HG03442 (cell line): ENCODE measurements around the gene COL5A2.

Experiments
- ATAC-seq: cut with Tn5 transposase; IDR thresholded peaks from one replicate; pipeline ENCODE4 v1.9.1; 2021; ENCODE audit warnings: mild to moderate bottlenecking, moderate library complexity; ENCODE audit not compliant: unreplicated experiment

Gene COL5A2

DNA sequence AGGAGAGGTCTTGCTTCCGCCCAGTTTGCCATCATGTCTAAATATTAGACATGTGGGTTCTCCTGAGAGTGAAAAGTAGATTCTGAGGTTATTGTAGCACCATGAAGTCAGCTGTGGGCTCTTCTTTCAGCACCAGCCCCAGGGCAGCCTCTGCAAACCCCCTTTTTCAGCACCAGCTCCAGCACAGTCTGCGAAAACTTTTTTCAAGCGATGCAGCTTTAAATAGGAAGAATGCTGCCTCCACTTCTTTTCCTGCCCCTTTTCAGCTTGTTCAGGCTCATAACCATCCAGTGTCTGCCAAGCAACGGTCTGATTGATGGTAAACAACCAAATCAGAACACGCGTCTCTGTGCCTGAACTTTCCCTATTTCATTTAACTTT lies at the start of gene COL5A2:
COL5A2 (minus strand) TSS at position 192 of the 381 bp plus-strand sequence; CDS start at position 35, 157 bp downstream.
- no peak for ATAC-seq

DNA sequence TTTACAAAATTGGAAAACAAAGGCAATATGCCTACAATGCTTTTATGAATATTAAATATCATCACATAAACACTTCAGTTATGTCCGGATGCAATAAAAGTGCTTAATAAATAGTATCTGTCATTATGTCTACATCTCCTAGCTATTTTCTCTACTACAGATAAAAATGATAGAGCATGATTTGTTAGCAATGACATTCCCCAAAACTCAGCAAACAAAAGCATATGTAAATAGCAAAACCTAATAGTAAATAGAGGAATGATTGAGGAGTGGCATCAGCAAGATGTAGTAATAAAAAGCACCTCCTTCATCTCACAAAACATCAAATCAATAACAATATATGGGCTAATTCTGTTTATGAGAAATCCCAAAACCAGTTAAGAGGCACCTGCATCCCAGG lies 46.5 kb upstream of the COL5A2 start:
- ATAC-seq, result no peak

DNA sequence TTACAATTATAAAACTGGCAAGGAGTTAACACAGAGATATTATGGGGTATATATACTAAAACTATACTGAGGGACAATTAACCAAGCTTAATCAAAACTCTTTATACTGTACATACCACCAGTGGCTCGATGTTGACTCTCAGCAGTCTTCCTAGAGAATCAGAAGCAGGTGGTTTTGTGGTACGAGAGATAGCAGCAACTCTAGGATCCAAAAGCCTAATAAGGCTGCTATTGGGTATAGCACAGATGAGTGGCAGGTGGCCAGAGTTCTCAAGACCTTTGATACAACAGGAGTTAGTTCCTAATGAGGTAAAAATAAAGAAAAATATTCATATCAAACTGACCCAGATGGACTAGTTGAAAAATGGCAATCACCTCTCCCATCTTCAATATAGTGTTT lies 45.5 kb upstream of the COL5A2 start:
- ATAC-seq, result no peak

DNA sequence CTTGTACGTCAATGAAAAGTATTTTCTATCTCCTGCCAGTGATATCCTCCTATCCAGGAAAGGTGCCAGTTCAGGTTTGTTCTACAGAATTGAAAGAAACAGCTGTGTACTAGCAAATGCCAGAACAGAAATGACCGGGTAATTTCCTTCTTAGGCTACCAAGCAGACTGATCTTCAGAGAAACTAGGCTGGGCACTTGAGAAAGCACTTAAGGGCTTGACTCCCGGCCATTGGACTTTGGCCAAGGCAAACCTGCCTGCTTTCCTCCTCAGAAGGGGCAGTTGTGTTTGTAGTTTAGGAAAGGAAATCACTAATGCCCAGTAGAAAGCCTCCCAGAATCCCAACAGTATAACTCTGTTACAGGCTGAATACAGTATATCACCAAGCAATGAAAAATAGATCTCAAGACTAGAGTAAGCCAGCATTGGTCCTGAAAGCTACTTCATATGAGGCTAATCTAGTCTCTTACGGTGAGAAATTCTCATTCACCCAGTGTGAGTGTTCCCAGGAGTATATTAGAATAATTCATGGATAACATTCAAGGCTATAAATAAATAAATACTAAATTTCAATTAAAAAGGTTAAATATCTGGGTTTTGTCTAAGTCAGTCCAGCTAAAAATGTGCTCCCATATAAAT lies 43.0 kb upstream of the COL5A2 start:
- no peak for ATAC-seq

DNA sequence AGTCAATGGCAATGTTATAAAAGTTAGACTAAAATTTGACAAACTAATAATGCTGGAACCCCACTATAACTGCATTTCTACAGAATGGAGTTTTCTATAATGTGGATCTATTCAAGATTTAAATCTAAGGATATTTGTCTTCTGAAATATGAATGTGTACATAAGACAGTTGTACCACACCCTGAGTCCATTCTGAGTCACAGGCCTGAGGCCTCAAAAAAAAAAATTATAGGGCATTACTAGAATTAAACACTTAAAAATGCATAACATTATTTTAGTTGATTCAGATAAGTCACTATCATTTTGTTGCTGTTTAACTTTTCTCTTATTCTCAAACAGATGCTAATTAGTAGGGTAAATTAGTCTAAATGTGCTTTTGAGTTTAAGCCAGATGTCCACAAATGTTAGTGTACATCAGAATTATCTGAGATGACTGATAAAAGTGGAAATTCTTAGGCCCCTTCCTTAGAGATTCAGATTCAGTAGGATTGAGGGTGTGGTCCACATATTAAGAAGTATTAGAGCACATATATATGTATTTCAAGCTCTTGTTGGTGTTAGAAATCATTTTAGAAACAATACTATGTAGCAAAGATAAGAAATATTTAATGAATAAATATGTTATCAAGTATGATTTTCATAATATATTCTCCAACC lies 42.4 kb upstream of the COL5A2 start:
- no peak for ATAC-seq

DNA sequence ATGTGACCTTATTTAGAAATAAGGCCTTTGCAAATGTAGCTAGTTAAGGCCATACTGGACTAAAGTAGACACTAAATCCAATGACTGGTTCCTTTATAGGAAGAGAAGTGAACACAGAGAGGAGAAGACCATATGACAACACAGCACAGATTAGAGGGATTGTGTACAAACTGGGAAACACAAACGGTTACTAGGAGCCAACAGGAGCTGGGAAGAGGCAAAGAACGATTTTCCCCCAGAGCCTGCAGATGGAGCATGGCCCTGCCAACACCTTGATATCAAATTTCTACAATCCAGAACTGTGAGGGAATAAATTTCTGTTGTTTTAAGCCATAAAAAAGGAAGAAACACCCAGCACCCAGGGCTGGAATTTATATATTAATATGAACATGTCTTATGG lies 38.7 kb upstream of the COL5A2 start:
- no peak for ATAC-seq

DNA sequence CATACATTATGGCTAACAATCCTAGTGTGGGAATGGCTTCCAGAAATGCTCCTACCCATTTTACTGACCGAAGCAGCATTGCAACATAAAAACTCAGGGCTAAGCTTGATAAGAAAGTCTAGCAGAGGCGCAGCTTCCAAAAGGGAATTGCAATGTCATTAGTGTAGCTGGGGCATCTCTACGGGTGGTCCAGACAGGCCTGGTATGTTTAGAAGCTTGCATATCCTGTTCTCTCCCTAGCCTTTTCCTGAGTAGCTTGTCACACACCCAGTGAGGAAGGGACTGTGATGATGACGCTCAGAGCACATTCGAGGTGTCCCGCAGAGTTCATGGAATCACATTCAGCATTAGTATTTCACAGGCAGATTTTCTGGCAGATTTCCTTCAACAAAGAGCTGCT lies 38.0 kb upstream of the COL5A2 start:
- ATAC-seq, result no peak

DNA sequence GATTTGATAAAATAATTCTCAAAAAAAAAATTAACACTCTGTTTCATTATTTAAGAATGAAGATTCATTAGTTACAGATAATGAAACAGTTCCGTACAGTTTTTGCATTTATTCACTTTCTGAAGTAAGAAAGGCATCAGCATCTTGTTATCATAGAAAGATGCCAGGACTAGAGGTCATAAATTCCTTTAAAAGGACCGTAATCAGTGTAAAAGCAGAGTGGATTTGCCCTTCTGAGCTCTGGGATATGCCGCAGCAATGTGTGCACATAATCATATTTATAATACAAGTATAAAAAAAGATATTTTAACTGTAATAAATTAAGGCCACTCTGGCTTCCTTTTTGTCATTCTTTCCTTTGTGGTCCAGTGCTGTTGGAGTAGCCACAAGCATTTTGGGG lies 37.5 kb upstream of the COL5A2 start:
- ATAC-seq, result no peak

DNA sequence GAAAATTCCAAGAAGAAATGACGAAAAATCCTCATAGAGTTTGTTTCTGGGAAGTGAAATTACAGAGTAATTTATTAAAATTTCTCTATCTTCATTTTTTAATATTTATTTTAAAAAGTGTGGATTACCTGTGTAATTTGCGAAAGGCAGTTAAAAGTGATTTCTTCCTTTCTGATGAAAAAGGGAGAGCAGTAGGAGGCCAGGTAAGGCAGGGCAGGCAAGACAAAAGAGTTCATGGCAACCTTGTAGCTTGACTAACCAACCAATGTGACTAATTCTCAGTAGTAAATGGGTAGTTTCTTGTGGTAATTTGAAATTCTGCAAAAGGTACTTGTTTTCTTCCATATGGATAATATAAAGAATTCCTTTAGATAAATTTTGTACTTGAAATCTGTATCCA lies 34.9 kb upstream of the COL5A2 start:
- ATAC-seq, result no peak

DNA sequence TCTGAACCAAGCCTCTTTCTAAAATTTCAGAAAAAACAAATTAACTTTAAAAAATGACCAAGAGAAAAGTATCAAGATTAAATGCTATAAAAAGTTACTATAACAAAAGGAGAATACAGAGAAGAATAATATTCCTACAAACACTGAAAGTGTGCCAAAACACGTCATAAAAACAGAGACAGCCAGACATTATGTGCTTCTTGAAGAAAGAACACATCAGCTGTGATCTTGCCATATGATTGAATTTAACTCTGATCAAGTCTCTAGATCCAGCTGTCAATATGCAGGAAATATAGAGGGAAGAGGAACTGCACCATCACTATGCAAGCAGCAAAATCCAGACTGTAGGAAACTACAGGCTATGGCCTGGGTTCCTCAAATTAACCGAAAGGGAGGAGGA lies 33.7 kb upstream of the COL5A2 start:
- no peak for ATAC-seq

DNA sequence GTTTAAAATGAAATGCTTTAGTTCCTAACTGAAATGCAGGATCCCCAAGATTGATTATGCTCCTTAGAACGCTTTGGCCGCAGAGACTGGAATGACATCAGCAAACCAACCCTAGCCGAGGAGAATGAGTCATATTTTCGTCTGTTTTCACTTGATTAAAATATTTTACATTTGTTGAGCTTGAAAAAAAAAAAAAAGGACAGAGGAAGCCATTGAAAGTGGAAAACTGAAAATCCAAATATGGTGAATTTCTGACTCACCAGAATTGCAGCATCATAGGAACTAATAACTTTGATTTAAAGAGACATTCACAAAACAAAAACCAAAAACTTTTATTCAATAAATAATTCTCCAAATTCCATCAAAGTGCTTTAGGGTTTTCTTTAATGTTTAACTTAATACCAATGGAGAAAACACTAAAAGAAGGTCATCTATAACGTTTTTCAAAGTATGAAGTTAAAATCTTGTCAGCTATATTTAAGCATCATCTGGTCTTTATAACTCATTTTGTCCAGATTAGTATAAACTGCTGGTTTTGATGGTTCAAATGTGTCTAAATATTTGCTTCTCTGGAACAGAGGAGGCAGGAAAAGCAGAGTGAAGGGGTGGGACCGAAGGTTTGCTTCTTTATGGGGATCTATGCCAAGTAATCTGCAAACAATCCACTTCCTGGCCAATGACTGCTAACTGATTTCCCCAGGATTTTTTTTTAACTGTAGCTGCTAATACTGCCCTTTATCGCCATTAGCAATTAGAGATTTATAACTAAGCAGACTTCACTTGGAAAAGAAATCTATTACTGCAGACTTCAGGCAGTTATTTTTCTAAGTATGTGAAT lies 30.9 kb upstream of the COL5A2 start:
- ATAC-seq, result no peak

DNA sequence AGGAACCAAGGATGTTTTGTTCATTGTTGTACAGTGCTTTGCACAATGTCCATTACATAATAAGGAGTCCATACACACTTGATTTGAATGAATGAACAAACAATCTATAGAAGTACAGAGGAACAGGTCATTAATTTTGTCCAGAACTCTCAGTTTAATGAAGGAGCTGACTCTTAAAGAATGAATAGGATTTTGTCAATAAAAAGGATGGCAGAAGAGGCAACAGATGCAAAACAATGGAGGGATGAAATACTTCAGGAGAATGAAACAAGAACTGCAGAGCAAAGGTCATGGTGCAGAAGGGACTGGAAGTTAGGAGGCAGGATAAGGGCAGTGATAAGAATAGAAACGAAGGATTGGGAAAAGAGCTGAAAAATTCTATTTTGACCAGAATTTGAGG lies 28.7 kb upstream of the COL5A2 start:
- ATAC-seq, result no peak

DNA sequence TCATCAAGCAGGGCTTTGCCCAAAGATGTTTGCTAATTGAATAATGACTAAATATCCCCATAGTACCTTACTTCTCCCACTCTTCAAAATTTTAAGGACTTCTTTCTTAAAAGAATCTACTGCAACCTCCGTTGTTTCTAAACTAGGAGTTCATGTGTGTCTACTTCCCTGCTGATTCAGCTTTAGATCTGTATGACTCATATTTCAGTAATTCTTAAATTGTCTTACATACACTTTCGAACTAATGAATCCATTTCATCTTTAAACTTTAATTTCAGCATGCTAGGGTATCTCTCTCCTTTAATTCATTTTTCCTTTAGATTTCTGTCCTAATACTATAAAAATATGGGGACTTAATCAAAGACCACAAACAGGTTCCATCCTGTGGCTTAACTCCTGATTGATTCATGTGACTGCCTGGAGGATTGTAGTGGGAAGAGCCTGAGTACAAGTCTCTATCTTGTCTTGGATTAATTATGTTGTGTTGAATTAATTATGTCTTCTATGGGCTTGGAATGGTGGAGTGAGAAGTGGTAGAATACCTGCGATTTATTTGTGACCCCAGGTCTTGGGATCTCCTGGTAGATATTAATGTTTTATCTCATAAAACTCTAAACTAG lies 24.9 kb upstream of the COL5A2 start:
- ATAC-seq, result no peak

DNA sequence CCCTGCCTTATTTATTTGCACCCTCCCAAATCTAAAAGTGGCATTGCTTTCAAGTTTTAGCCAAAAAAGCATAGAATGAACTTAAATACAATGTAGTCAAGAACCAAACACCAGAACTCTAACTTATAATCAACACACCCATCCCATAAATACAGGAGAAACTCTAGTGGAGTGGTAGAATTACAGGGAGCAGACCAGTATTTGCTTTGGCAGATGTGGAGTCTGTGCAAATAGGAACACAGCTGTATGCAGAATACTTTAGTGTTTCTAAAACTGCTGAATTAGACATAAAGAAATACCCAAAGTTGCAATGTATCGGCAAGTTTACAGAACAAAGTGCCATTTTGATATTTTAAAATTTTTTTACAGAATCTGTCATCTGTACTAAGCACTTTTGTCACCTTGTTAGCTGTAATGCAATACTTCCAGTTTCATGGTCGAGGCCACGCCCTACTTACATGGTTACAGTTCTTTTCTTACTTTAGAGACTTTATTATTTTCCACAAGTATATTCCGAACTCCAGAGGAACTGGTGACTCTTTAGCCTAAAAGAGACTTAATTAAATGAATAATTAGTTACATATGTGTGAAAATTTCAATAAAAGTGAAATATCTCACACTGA lies 23.7 kb upstream of the COL5A2 start:
- no peak for ATAC-seq

DNA sequence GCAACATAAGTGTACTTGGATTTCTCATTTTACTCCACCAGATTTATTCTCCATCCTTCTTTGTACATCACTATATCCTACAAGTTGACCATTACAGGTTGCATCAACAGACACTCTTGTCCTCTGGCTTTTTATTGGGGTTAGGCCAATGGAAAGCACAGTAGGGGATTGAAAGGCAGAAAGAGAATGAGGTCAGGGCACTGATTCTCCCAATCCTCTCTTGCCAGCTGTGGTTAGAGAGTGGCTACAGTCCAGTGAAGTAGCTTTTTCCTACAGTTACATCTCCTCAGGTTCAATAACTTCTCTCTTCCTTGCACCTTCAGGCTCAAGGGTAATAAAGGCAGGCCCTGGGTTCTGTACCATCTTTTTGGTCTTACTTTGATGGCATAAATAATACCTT lies 20.2 kb upstream of the COL5A2 start:
- ATAC-seq, result no peak

DNA sequence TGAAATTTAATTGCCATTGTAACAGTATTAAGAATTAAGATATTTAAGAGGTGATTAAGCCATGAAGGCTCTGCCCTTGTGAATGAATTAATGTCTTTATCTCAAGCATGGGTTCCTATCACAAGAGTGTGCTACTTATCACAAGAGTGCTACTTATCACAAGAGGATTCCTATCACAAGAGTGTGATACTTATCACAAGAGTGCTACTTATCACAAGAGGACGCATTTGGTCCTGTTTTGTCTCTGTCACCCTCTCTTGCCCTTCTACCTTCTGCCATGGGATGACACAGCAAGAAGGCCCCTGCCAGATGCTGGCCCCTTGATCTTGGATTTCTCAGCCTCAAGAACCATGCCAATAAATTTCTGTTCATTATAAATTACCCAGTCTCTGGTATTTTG lies 13.2 kb upstream of the COL5A2 start:
- no peak for ATAC-seq

DNA sequence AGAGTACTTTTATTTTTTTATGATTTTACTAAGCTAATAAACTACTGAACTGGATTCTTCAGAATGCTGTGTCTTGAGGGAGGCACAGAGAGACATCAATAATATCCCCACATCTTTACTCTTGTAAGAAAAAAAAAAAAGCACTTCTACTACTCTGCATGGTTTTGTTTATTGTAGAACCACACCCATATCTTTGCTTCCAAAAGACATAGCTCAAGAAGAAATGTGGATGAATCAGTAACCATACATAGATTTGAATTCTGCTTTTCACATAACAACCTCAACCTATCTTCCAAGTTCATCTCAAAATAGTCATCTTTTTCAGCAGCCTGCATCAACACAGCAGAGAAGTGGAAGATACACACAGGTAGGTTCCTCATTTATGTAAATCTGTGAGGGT lies 12.2 kb upstream of the COL5A2 start:
- no peak for ATAC-seq

DNA sequence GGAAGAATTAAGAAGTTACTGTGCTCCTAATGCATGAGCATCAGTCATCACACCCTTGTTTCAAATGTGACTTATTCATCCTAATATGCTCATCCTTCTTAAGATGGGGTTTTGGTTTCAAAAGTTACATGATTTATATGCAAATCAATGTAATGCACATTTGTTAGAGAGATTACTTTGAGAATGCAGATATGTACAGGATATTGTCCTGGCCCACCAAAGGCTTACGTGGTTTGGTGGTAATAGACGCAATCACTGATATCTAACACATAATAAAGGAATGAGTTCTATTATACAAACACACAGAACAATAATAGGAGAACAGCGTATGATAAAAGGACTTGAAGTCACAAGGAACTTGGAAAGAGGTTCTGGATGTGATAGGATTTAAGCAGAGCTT lies 11.1 kb upstream of the COL5A2 start:
- no peak for ATAC-seq

DNA sequence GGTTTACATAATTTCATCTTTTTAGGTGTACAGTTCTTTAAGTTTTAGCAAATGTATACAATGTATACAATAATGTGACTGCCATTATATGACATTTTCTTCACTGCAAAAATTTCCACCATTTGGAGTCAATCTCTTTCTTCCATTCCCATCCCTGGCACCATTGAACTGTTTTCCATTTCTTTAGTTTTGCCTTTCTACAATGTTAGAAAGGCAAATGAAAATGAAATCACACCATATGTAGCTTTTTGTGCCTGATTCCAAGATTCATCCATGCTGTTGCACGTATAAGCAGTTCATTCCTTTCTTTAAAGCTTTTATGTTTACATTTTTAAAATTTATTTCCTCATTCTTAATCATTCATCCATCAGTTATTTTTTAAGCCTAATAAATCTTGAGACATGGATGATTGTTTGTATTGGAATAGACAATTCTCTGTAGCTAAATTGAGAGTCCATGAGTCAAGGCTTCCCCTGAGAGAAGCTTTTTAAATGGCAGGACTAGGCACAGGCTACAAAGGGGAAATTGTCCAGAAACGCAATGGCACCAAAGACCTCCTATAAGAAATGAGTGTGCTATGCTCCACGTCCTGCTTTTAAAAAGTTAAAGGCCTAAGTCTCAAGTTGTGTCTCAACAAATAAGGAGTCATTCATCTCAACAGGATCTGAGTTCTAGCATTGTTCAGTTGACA lies 8.7 kb upstream of the COL5A2 start:
- no peak for ATAC-seq

DNA sequence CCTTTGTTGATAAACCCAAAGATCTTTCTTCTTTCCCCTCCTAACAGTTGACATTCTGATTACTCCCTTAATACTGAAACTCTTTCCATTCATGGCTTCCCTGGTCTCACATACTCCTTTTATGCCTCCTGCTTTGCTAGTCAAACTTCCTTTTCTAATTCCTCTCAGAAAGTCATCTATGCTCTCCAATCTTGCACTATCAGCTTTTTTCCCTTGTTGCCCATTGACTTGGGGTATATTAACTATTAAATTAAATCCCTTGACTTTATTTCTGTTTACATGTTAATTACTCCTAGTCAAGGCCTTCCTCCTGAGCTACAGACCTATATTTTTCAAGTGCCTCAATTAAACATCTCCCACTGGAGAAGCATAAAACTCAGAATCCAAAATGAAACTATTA lies 3.6 kb upstream of the COL5A2 start:
- no peak for ATAC-seq

DNA sequence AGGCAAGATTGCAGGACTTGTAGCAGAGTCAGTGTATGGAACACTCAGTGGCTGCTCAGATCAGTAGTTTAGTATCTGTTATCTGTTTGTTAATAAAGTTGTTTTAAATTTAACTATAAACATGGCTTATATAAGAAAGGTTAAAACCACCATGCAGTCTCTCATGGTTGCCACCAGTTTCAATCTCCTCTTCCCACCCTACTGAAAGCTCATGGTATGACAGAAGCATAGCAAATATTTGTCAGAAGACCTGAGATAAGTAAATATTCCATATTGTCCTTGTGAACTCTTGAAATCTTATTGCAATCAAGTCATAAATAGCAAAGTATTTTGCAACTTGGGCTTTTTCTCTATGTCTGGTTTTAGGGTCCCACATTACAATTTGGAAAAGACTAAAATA lies 2.1 kb upstream of the COL5A2 start:
- ATAC-seq, result no peak
